Hematopoietic multipotent progenitor cell treated with erythropoietin and hydrocortisone succinate and interleukin-3 and kit ligand, for 4 days (in vitro differentiated cells): Measurements from ENCODE around the gene IL20RB.

ENCODE experiments used
- DNase-seq: peaks from one replicate; pipeline ENCODE4 v3.0.0-alpha.2; 2015

The IL20RB gene

GRCh38 chr3:137041686-137042085 is 83.9 kb downstream of the IL20RB start:
- DNase-seq: no peak

GRCh38 chr3:137046747-137047146 is 89.0 kb downstream of the IL20RB start:
- DNase-seq: no peak

- no peak for DNase-seq
Observed at GRCh38 chr3:137047240-137047639, 89.5 kb downstream of the IL20RB start.

- no peak for DNase-seq
Observed at GRCh38 chr3:137050281-137050680, 92.5 kb downstream of the IL20RB start.

DNA sequence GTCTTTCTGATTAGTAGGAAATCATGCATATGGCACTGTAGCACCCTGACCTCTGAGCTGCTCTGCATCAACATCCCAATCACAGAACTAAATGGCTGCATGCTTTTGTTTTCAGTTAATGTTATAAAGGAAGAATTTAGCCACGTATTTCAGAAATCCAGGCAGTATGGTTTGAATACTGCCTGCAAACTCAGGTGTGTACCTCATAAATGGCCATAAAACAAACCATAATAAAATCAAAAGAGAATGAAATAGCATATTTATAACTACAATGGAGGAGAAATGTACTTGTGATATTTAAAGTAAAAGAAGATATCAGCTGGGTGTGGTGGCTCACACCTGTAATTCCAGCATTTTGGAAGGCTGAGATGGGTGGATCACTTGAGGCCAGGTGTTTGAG is 94.5 kb downstream of the IL20RB start:
- no peak for DNase-seq
